Measurements from ENCODE around the gene NAGS.
A peak's percentile ranks its signal among the peaks of the same experiment; 100 is the strongest.
"Not testable (repeated sequence)": the region's sequence is repeated elsewhere in the genome, so short reads cannot be mapped to it uniquely, and the experiment has no call there.

The NAGS gene

DNA sequence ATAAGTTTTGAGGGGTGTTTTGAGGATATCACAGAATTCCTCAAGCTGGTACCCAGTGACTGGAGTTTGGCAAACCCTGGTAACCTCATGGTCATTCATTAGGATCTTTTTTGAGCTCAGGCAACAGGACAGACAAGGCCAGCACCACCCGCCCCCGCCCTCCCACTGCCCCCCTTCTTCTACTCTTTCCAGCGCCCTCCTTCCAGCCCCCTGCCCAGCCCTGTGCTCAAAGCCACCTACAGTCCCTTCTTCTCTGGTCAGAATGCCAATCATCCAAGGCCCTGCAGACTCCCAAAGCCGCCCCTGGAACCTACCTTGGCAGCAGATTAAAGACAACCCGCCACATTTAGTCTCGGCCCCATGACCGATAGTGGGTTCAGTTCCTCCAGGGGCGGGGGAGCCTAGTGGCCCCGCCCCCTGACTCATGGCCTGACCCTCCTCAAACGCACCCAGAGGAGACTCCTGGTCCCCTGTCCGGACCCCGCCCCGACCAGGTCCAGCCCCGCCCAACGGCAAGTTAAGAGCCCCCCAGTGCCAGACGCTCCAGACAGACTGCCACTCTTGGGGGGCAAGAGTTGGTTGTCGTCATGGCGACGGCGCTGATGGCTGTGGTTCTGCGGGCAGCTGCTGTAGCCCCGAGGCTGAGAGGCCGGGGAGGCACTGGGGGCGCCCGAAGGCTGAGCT is at the start of gene NAGS:
TSS of gene NAGS (plus strand) at position 546 of the 684 bp plus-strand sequence. CDS start at position 588, 42 bp downstream.
- Histone ChIP-seq H3K36me3 (ENCODE audit: insufficient read depth, low read depth, low read length) (no peaks in the 10 kb centered on the region), H3K9ac (ENCODE audit: low read depth, low read length) (peak within 1 kb of the TSS; percentile 27; the same call in 1 of the 2 replicates), H3K4me3 (ENCODE audit: low read length) (peak within 1 kb of the TSS; percentile 91), H3K27ac (ENCODE audit: low read length) (no peak within 1 kb of the TSS), H3K9me3 (ENCODE audit: insufficient read depth, low read depth, low read length) (no peaks in the 10 kb centered on the region), H3K27me3 (ENCODE audit: insufficient read depth, low read length) (peaks cover 44% of the 10 kb centered on the region), H3K4me1 (ENCODE audit: insufficient read depth, low read length) (peaks cover 16% of the 10 kb centered on the region)

- Histone ChIP-seq H3K27ac (ENCODE audit: low read length) (no peak overlapping the region), H3K36me3 (ENCODE audit: insufficient read depth, low read depth, low read length) (no peaks in the 10 kb centered on the region), H3K4me3 (ENCODE audit: low read length) (no peak overlapping the region), H3K27me3 (ENCODE audit: insufficient read depth, low read length) (peaks cover 48% of the 10 kb centered on the region), H3K9me3 (ENCODE audit: insufficient read depth, low read depth, low read length) (no peaks in the 10 kb centered on the region), H3K4me1 (ENCODE audit: insufficient read depth, low read length) (no peaks in the 10 kb centered on the region), H3K9ac (ENCODE audit: low read depth, low read length) (no peak overlapping the region)
These were observed 48.2 kb upstream of the NAGS start for GRCh38 chr17:43956222-43956621.

- H3K4me3 ChIP-seq (ENCODE audit: low read length) = no peak overlapping the region
- no peaks in the 10 kb centered on the region for H3K36me3 ChIP-seq (ENCODE audit: insufficient read depth, low read depth, low read length)
- H3K9me3 ChIP-seq (ENCODE audit: insufficient read depth, low read depth, low read length) = no peaks in the 10 kb centered on the region
- no peaks in the 10 kb centered on the region for H3K4me1 ChIP-seq (ENCODE audit: insufficient read depth, low read length)
- no peak overlapping the region for H3K27ac ChIP-seq (ENCODE audit: low read length)
- no peak overlapping the region for H3K9ac ChIP-seq (ENCODE audit: low read depth, low read length)
- peaks cover 21% of the 10 kb centered on the region for H3K27me3 ChIP-seq (ENCODE audit: insufficient read depth, low read length)
These were observed 45.6 kb upstream of the NAGS start for GRCh38 chr17:43958748-43959352.

- not testable (repeated sequence) for H3K9ac ChIP-seq (ENCODE audit: low read depth, low read length); H3K27me3 ChIP-seq (ENCODE audit: insufficient read depth, low read length); H3K9me3 ChIP-seq (ENCODE audit: insufficient read depth, low read depth, low read length); H3K4me1 ChIP-seq (ENCODE audit: insufficient read depth, low read length); H3K36me3 ChIP-seq (ENCODE audit: insufficient read depth, low read depth, low read length); H3K4me3 ChIP-seq (ENCODE audit: low read length); H3K27ac ChIP-seq (ENCODE audit: low read length)
These were observed 43.1 kb upstream of the NAGS start for GRCh38 chr17:43961292-43961691.

GRCh38 chr17:43961954-43962353 is 42.5 kb upstream of the NAGS start:
- Histone ChIP-seq H3K9ac (ENCODE audit: low read depth, low read length) (no peak overlapping the region), H3K27me3 (ENCODE audit: insufficient read depth, low read length) (no peaks in the 10 kb centered on the region), H3K9me3 (ENCODE audit: insufficient read depth, low read depth, low read length) (no peaks in the 10 kb centered on the region), H3K27ac (ENCODE audit: low read length) (no peak overlapping the region), H3K4me1 (ENCODE audit: insufficient read depth, low read length) (no peaks in the 10 kb centered on the region), H3K4me3 (ENCODE audit: low read length) (no peak overlapping the region), H3K36me3 (ENCODE audit: insufficient read depth, low read depth, low read length) (no peaks in the 10 kb centered on the region)

DNA sequence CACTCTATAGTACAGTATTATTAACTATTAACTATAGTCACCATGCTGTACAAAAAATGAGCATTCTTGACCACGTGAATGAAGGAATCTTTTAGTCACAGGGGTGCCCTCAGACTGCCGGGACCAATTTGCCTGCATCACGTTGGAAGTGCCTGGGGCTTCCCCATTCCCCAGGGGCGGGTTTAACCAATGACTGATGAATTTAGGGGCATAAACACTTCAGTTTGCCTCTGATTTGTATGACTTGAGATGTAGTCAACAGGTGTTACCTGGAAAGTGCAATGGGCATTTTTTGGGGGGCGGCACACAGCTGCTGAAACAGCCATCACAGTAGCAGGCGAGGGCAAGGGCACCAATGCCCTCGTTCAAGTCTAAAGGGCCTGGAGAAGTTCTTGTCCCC is 41.9 kb upstream of the NAGS start:
- Histone ChIP-seq H3K4me1 (ENCODE audit: insufficient read depth, low read length) (no peaks in the 10 kb centered on the region), H3K27me3 (ENCODE audit: insufficient read depth, low read length) (0 out of 2 replicates have a peak, but pooled peaks cover under 1% of the 10 kb centered on the region), H3K9ac (ENCODE audit: low read depth, low read length) (no peak overlapping the region), H3K9me3 (ENCODE audit: insufficient read depth, low read depth, low read length) (no peaks in the 10 kb centered on the region), H3K4me3 (ENCODE audit: low read length) (no peak overlapping the region), H3K36me3 (ENCODE audit: insufficient read depth, low read depth, low read length) (no peaks in the 10 kb centered on the region), H3K27ac (ENCODE audit: low read length) (no peak overlapping the region)

DNA sequence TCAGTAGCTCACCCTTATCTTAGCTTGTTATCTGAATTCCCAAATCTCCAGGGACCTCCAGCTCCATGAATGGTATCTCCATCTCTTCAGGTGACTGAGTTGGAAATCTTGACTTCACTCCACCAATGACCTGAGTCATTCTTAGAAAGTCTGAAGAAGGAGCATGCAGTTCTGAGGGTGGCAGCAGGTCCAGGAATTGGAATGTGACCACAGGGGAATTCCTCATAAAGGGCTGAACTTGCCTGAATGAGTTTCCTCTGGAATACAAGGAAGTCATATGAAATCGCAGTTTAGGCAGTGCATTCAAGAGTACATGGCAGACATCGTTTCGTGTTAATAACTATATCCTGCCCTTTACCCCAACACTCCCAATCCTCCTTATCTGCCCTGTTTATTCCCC is 38.1 kb upstream of the NAGS start:
- no peak overlapping the region for H3K27ac ChIP-seq (ENCODE audit: low read length)
- H3K27me3 ChIP-seq (ENCODE audit: insufficient read depth, low read length) = peaks cover 4% of the 10 kb centered on the region; the same call in 1 of the 2 replicates
- H3K4me1 ChIP-seq (ENCODE audit: insufficient read depth, low read length) = no peaks in the 10 kb centered on the region
- H3K36me3 ChIP-seq (ENCODE audit: insufficient read depth, low read depth, low read length) = no peaks in the 10 kb centered on the region
- H3K9ac ChIP-seq (ENCODE audit: low read depth, low read length) = no peak overlapping the region
- no peak overlapping the region for H3K4me3 ChIP-seq (ENCODE audit: low read length)
- no peaks in the 10 kb centered on the region for H3K9me3 ChIP-seq (ENCODE audit: insufficient read depth, low read depth, low read length)

GRCh38 chr17:43967251-43967875 is 37.1 kb upstream of the NAGS start:
- no peak overlapping the region for H3K4me3 ChIP-seq (ENCODE audit: low read length)
- H3K27ac ChIP-seq (ENCODE audit: low read length) = no peak overlapping the region
- H3K36me3 ChIP-seq (ENCODE audit: insufficient read depth, low read depth, low read length) = no peaks in the 10 kb centered on the region
- H3K9me3 ChIP-seq (ENCODE audit: insufficient read depth, low read depth, low read length) = no peaks in the 10 kb centered on the region
- no peak overlapping the region for H3K9ac ChIP-seq (ENCODE audit: low read depth, low read length)
- no peaks in the 10 kb centered on the region for H3K4me1 ChIP-seq (ENCODE audit: insufficient read depth, low read length)
- H3K27me3 ChIP-seq (ENCODE audit: insufficient read depth, low read length) = peaks cover 4% of the 10 kb centered on the region; the same call in 1 of the 2 replicates

GRCh38 chr17:43970366-43970765 is 34.1 kb upstream of the NAGS start:
- Histone ChIP-seq H3K9ac (ENCODE audit: low read depth, low read length) (no peak overlapping the region), H3K4me3 (ENCODE audit: low read length) (no peak overlapping the region), H3K9me3 (ENCODE audit: insufficient read depth, low read depth, low read length) (no peaks in the 10 kb centered on the region), H3K27ac (ENCODE audit: low read length) (no peak overlapping the region), H3K36me3 (ENCODE audit: insufficient read depth, low read depth, low read length) (no peaks in the 10 kb centered on the region), H3K4me1 (ENCODE audit: insufficient read depth, low read length) (no peaks in the 10 kb centered on the region), H3K27me3 (ENCODE audit: insufficient read depth, low read length) (peaks cover 4% of the 10 kb centered on the region; the same call in 1 of the 2 replicates)

- H3K36me3 ChIP-seq (ENCODE audit: insufficient read depth, low read depth, low read length); H3K4me1 ChIP-seq (ENCODE audit: insufficient read depth, low read length); H3K27ac ChIP-seq (ENCODE audit: low read length); H3K9me3 ChIP-seq (ENCODE audit: insufficient read depth, low read depth, low read length); H3K4me3 ChIP-seq (ENCODE audit: low read length); H3K27me3 ChIP-seq (ENCODE audit: insufficient read depth, low read length); H3K9ac ChIP-seq (ENCODE audit: low read depth, low read length): not testable (repeated sequence)
These were observed 33.0 kb upstream of the NAGS start for GRCh38 chr17:43971436-43971835.

- not testable (repeated sequence) for H3K27ac ChIP-seq (ENCODE audit: low read length); H3K4me3 ChIP-seq (ENCODE audit: low read length); H3K36me3 ChIP-seq (ENCODE audit: insufficient read depth, low read depth, low read length); H3K9ac ChIP-seq (ENCODE audit: low read depth, low read length); H3K4me1 ChIP-seq (ENCODE audit: insufficient read depth, low read length); H3K9me3 ChIP-seq (ENCODE audit: insufficient read depth, low read depth, low read length); H3K27me3 ChIP-seq (ENCODE audit: insufficient read depth, low read length)
These were observed 31.8 kb upstream of the NAGS start for GRCh38 chr17:43972444-43973212.
